GM03348 (cell line): Measurements from ENCODE around the gene CCDC192.

Experiments
- DNase-seq: peaks from one replicate; pipeline ENCODE4 v3.0.0; 2012; ENCODE audit warnings: low spot score

CCDC192 gene

DNA sequence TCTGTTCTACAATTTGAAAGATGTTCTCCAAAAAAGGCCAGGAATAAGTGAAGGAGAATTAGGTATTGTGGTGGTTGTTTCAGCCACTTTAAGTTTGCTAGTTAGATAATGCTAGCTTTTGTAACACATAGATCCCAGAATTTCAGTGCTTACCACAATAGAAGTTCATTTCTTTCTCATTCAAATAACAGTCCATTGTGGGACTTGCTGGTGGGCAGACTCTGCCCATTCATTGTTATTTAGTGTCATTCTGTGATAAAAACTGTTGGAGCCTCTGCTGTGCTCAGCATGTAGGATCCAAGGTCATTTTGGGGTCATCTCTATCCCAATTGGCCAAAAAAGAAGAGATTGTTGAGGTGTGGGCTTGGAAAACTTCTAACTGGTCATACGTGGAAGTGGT lies 106.8 kb downstream of the CCDC192 start:
- no peak for DNase-seq

DNA sequence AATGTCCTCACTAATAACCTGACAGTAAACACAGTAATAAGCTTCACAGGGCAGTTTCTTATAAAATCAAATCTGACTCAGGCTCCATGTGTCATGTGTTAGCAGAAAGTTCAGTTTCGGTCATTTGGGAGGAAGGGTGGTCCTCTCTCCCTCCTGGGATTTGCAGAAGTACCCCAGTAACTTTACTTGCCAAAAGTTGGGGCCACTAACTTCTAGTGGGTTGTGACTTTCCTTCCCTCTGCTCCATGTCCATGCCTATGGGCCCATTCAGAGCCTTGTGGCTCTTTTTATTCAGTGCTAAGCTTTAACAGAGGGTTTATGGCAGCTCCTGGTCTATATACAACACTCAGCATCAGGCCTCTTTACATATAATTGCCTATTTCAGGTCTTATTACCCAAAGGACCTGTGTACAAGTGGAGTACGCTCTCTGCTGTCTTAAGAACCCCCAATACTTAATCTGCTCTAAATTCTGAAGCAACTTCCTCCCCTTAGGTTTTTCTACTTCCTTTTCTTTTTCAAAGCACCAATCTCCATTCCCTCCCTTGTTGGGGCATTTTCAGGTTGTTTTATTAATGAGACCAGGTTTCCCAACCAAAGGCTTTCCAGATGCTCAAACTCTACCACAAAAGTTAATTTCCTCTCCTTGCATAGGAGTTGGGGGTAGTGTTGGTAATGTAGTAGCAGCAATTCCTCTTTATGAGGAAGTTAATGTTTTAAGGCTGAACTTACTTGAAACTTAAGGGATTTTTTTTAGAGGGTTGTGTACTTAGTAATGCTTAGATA lies 107.7 kb downstream of the CCDC192 start:
- DNase-seq: no peak

DNA sequence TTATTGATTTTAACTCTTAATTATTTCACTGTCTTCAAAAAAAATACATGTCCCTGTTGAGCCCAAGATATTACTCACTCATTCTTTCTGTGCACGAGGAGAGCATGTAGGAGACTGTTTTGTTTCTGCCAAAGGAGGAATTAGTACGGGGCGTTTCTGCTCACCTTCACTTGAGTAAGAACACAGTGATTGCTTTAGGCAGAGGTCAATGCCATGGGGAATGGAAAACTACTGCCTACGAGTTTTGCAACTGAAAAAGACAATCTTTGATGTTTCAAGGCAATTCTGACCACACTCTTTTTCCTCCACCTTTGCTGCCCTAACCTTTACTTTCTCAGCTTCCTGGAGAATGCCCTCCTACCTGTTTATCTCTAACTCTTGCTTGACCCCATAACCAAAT lies 109.4 kb downstream of the CCDC192 start:
- no peak for DNase-seq

DNA sequence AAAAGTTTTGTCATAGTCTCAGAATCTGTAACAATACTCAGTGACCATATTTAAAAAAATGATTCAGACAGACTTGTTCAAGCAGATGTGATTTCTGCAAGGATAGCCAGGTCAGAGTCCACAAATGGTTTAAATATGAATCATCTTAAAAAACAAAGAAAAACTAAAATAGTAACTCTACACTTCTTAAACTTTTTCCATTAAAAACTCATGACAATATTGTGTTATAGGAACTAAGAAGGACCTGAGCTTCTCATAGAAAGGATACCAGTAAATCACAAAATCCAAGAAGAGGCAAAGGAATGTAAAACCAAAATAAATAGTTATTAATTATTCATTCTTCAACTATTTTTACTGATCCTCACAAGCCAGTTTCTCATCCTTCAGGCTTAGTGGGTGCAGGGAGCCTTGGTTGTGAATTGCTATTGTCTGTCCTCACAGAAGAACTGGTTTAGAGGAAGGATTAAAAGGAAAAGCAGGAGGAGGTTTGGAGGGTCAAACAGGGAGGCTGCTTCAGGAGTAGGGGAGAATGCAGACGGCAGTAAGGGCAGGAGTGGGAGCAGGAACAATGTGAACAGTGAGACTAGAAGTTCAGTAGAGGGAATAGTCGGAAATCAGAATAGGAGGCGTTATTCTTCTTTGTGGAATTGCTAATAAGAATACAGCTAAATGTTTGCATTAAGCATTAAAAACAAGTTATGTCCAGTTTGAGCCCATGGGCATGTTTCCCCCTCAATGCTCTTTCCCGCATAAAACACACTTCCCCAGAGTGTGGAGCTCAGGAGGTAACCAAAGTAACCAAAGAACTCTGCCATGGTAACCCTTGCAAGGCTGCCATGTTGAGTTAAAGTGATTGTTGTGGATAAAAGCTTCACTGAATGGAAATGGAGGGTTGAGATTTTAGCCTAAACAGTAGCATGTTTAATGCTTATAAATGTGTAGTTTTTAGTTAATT lies 110.7 kb downstream of the CCDC192 start:
- DNase-seq: peak; percentile 68

DNA sequence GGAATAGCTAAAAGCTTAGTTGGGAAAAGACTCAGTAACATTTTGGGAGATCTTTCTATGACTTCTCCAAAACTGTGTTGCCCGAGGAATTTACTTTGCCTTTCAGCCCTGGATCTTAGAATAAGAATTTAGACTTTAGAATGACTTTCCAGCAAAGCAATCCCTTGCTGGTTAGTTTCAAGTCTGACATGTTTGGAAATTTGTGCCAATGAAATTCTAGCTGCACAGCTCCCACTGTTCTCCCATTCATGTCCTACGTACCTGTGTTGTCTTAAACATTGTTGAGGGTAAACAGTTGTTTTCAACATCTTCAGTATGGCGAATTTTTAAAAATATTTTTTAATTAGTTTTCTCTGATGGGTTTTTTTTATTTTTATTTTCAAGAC lies 111.4 kb downstream of the CCDC192 start:
- DNase-seq: no peak

DNA sequence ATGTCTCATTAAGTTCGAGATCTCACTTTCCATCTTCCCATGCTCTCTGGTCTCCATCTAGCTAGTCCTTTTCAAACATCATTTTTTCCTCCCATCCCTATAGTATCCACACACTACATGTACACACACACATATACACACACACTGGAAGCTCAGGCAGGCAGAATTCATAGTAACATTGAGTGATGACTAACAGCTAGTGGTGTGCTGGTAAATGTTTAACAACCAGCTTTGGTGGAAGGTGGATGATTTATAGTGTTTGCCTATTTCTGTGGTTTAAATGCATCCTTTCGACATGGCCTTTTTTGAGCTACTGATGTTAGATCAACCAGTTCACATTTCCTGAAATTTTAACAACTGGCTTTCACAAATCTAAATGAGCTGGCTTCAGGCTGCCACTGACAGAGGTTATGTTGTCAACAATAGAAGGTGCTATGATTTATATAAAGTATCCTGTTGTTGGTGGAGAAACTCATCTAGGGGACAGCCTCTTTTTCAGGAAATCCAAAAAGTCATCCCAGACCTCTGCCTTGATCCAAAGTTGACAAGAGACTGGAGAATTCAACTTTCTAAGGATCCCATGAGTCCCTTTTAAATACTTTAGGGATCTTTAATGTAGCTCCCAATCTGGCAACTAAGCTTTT lies 117.8 kb downstream of the CCDC192 start:
- peak; percentile 14 for DNase-seq

DNA sequence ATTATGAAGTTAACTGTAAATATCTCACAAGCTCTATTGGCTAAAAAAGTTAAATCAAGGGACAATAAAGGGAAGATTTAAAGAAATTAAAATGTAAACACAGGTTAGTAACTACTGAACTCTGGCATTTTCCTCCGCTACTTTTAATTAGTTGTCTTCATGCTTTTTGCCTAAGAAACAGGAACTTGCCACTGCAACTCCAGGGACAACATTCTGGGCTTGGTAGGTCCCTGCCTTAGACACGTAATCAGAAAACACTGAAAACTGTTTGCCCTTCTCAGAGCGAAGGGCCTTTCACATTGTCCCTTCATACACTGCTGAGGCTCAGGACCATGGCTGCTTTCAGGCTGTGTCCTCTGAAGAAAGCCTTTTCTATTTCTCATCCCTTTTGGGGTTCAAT lies 118.7 kb downstream of the CCDC192 start:
- no peak for DNase-seq

DNA sequence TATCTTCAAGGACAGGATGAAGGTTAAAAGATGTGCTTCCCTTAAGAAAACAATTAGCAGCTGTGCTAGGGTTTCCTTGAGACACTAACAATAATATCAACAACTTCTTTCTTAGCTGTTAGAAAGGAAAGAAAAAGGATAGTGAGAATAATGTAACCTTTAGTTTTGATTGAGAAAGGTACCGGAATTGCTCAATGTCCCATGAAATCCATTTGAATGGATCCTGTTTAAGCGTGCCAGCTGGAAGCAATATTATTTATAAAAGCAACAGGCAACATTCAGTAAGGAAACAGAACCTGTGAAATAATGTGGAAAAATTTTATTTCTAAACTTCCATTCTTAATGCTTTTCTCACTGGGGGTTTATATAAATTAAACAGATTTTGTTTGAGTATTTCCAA lies 120.9 kb downstream of the CCDC192 start:
- no peak for DNase-seq

DNA sequence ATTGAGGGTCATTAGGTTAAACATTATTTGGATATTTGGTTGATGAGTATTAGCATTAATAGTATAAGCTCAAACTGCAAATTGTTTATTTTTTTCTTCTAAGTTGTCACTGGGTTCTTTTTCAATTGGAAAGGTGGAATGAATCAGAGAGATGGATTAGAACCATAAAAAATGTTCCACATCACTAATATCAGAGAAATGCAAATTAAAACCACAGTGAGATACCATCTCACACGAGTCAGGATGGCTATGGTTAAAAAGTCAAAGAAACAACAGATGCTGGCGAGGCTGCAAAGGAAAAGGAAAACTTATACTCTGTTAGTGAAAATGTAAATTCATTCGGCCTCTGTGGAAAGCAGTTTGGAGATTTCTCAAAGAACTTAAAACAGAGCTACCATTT lies 122.8 kb downstream of the CCDC192 start:
- DNase-seq: no peak

DNA sequence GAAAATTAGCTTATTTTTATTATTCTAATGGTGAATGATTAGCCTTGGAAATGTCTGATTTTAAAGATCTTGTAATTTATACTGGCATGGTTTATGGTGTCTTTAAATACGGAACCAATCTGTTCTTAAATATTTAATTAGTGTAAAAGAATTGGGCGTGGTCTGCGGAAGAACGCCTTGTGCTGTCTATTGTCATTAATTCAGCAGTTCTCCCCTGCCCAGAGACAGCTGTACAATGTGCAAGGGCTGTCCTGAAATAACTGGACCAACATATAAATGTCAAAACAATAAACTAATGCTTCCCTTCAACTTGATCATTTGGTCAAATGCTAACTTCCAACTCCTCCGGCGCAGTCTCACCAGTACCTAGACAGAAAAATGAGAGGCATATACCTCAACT lies 124.3 kb downstream of the CCDC192 start:
- no peak for DNase-seq

DNA sequence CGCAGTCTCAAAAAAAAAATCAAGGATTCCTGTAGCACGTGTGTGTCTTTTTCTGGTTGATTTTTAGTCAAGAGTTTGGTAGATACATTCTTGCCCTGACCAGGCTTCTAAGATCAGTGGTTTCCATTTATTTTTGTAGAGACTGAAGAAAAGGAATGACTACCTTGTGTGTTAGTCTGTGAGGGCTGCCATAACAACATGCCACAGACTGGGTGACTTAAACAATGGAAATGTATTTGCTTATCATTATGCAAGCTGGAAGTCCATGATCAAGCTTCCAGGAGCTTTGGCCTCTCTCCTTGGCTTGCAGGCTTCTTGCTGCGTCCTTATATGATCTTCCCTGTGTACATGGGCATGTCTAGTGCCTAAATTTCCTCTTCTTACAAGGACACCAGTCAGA lies 127.0 kb downstream of the CCDC192 start:
- DNase-seq: no peak

DNA sequence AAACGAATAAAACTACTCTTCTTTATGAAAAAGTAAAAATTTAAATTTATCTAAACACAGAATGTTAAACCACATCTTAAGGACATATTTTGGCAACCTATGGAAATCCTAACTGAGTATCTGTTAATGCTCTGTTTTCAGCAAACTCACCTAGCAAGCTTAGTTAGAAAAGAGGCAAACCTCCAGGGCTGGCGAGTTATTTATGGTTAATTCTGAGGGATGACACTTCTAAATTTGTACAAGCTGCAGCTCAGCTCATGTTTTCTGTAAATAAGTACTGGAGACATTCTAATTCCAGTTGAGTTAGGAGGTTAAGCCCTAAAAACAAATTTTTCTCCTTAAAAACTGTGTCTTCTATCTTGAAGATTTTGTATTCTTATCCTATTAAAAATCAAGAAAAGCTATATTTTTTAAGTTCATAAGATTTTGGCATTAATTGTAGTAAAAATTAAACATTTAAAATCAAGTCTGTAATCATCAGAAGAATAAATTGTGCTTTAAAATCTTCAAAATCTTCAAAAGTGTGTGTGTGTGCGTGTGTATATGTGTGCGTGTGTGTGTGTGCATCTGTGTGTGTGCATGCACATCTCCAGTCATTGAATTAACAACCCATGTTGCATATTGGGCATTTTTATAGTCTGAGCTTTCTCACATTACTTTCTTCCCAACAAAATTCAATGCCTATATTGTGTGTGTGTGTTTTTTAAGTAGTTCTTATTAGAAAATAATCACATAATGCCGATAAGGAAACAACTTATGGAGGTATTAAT lies 127.8 kb downstream of the CCDC192 start:
- no peak for DNase-seq

DNA sequence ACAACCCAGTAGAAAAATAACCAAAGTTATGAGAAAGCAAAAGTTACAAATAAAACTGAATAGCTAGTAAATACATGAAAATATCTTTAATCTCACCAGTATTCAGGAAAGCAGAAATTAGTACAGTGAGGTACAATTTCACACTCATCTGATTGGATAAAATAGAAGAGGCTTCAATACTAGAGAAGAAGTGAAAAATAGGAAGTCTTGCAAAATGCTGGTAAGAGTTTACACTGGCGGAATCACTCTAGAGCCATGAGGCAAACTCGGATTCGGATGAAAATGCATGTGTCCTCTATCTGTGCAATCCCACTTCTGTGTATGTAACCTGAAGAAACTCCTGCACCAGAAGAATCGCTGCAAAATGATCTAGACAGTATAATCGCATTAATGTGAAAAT lies 128.9 kb downstream of the CCDC192 start:
- no peak for DNase-seq

DNA sequence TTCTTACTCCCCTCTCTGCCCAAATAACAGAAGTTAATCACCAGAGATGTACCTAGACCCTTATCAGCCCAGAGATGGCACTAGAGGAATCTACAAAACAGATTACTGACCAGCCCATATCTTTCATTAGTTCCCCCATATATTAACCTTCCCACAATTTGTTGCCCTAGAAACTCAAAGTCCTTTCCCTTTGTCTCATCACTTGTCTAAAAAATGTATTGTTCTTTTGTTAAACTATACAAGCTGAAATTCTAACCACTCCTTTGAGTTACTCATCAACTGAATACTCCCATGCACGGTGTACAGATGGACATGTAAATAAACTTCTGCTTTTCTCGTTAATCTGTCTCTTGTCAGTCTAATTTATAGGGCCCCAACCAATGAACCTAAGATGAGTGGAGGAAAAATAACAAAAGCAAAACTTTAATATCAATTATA lies 130.9 kb downstream of the CCDC192 start:
- no peak for DNase-seq

DNA sequence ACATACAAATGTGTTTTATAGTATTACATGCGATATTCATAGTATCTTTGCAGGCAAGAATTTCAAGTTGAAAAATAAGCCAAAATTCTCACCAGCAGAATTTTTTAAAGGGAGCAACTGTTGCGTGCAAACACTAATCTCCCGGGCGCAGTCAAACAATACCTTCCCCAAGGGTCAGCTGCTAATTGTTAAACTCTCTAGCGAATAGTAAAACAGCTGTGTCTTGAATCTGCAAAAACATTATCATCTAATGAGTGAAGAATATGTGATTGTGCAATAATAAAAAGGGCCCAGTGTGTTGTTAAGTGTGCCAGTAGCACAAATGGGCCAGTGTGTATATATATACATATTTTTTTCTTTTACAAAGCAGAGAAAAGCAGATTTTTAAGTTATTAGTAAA lies 131.4 kb downstream of the CCDC192 start:
- peak; percentile 12 for DNase-seq

DNA sequence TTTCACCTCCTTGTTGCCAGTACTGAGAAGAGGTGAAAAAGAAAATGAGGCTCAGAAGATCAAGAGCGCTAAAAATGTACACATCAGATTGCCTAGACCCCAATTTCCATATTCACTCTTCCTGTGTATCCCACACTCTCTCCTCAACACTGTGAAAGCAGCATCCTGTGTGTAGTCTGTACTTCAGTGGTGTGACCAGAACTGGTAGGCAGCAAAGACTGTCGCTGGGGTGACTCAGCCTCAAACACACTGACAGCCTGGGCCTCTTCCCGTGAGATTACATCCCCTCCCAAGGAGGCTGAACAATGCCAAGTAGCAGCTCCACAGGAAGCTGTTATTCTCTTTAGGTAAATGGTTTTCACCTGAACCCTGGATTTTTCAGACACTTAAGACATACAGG lies 135.5 kb downstream of the CCDC192 start:
- DNase-seq: no peak

DNA sequence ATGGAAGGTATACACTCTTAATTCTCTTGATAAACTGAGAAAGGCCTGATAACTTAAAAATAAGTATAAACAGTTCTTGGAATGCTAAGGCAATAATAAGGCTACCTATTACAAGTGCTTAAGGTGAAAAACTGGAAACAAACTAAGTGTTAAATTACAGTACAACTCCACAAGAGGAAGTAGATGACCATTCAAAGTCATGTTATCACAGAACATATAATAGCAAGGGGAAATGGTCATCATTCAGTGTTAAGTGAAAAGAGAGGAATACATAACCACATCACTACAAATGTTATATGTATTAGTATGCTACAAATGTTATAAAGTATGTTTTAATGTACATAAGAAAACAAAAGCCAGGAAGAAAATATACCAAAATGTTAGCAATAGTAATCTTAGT lies 135.9 kb downstream of the CCDC192 start:
- no peak for DNase-seq

DNA sequence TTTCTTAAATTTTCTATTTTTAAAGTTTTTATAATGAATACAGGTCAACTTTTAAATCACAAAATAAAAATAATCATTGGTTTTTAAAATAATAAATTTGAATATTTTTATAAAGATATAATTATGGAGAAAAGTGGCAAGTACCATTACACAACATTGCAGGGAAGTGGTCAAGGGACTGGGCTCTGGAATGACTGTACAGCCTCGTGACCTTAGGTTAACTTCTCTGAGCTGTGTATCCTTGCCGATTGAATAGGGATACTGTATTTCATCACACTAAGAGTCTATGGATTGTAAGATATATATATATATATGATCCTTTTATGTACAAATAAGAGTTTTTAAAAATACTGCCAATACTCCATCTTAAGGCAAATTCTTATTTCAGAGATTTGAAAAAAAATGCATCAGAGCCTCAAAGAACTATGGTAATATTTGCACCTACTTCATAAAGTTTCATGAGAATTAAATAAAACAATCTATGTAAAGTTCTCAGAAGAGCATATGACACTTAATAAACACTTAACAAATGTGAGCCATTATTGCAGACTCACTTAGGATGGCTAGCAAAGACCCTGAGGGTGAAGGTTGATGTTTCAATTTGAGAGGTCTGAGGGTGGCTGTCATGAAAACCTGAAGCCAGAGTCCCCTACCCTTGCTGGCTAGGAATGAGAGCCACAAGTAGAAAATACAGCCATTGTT lies 136.5 kb downstream of the CCDC192 start:
- no peak for DNase-seq

DNA sequence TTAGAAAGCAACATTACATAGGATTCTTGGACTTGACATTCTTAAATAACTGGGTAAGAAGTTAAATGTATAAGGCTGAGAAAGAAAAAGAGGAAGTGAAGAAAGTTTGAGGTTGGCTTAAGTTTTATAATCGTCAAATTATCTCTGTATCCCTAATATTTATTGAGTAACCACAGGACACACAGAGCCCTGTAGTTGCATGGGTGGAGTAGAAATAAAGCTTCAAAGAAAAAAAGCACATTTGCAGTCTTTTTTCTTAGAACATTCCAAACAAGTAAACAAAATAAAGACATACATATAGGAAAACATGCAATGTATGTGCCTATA lies 137.0 kb downstream of the CCDC192 start:
- DNase-seq: no peak

DNA sequence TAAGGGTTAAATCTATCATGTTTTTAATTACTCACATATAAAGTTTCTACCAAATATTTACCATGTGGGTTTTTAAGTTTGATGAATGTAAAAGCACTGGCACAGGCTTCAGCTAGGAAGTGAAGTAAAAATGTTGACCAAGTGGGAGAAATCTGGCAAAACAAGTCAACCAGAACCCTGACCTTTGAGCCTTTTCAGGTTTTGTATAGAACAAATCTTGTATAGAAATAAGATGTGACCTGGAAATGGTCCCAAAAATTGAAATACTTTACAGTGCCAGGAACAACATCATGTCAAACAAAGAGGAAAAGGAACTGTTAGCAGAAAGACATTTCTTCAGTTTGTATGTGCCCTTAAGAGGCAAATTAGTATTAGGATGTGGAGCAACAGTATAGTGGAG lies 137.6 kb downstream of the CCDC192 start:
- no peak for DNase-seq

DNA sequence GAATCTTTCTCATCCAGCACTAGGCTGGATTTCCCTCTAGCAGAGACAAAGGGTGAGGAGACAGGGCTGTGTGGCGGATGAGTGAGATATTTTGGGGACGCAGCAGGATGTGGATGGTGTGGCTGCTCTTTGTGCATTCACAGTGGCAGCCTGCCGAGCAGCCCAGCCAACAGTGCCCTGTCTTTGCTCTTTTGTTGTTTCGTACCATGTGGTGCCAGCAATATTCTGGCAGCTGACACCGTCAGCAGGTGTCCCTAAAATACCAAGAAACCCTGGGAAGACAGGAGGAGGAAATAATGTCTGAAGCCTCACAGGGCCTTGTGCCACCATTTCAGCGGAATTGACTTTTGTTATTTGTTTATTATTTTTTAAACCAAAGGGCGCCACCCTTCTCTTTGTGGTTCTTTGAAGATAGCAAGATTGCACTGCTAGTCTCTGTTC lies 141.4 kb downstream of the CCDC192 start:
- no peak for DNase-seq
